ENCODE measurements around the gene TBX15.
A peak's percentile ranks its signal among the peaks of the same experiment; 100 is the strongest.

TBX15 gene

DNA sequence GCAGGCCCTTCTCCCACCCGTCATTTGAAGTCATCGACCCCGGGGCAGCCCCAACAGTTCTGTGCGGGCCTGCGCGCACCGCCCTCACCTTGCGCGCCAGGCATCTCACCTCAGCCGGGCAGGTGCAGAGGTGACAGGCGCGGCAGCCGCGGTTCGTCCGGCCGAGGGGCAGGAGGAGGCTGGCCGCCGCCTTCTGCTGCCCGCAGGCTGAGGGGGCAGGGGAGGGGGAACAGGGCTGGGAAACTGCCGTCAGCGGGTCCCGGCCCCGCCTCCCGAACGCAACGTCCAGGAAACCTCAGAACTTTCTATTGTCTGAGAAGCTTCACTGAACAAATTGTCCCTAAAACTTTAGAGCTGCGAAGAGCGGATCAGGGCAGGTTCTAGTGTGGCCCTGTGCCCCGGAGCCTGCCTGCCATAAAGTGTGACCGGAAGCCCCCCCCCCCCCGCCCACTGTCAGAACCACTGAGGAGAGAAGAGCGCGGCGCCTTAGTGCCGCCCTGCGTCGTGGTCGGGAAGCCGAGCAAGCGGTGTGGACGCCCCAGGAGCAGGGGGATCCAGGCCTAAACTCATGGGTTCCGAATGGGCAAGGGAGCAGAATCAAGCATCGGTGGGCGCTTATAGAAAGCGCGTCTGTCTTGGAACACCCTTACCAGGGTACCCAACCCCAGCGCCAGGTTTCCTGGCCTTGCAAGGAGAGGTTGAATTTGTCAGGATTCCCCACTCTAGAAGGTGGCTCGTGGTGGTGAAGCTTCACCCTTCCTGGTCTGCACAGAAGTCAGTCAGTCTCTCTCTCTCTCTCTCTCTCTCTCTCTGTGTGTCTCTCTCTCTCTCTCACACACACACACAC lies 13.3 kb upstream of the TBX15 start:
- no peak for DNase-seq

DNA sequence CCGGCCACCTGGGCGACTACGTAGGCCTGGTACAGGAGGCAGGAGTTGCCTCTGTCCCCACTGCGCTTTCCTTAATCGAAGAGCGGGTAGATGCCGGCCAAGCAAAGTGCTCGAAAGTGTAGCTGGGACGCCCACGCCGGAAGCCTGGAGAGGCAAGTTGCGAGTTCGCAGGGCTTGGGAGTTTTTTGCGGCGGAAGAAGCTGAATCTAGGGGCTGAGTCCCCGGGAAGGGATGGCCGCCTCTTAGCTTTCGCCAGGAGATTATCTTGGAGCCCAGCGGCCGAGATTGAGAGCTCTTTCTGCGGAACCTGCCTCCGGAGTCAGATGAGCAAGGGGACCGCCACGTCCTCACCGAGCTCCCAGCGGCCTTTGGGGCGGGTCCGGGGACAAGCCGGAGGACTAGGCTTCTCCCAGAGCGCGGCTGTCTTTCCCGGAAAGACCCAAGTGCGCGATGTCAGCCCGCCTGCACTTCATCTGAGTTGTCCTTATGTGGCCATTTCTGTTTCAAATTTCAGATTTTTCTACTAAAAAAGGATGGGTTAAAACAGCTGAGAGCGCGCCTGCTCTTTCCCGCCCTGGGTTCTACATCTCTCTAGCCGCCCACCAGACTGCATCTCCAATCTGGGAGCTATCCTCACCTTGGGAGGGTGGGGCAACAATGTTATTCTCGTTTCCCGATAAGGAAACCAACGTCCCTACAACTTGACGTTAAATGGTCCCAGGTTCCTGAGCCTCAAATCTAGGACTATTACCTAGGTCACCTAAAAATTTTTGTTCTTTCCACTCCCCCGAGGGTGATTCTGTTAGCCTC lies 12.4 kb upstream of the TBX15 start:
- no peak for DNase-seq

DNA sequence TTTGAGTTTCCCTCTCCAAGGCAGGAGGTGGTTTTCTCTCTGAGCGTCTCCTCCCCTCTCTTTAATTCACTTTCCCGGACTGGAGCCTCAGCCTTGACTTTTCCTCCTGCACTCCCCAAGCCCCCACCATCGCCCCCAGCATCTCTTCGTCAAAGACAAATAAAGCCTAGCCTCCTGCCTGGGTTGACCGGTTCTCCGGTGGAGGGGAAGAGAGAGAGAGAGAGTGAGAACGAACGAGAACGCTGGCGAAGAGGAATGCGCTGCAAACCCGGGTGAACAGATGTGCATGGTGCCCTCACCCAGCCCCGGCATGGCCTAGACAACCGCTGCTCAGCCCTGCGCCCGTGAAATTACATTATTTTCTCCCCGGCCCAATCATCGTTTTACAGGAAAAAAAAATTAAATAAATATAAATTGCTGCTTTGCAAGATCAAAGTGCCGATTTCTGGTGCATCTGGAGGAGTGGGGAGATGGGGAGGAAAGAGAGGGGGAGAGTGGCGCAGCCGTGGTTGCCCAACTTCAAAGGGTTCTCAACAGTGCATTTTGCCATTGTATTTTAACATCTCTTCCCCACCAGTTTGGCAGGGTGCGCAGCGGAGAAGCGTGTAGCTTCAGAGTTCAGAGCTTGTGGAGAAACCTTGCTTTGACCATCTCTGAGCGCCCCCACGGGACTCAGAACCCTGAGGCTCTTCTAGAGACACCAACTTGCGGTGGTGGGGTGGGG lies 11.4 kb upstream of the TBX15 start:
- no peak for DNase-seq

DNA sequence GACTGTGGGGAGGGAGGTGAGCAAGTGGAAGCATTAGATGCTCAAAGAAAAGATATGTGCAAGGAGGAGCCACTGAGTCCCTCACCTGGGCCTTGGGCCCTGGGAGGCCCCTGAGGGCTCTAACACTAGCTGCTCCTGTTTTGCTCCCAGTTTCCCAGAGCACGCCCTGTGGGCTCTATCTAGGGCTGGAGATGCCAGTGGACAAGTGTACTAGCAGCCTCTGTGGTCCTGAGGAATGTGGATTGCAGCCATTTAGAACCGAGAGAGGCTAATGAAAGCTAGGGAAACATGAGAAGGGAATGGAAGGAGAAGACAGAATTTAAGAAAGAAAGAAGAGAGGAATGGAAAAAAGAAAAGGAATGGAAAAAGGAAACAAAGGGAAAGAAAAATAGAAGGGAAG lies 10.0 kb upstream of the TBX15 start:
- no peak for DNase-seq

DNA sequence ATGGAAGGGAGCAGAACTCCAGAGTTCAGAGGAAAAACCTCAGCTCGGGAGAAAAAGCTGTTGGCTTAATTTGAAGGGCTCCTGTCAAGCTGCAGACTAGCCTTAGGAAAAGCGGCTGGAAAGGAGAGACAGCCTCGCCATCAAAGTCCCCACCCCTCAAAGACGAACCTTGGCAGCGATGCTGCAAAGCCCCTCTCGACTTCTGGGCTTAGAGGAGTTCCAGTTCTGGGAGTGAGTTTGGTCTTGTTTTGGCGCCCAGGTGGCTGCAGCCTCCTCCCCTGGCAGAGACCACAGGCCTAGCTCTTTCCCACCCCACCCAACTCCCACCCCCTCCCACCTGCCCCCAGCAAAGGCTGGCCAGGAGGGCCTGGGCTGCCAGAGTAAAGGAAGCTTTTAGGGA lies 9.1 kb upstream of the TBX15 start:
- no peak for DNase-seq

DNA sequence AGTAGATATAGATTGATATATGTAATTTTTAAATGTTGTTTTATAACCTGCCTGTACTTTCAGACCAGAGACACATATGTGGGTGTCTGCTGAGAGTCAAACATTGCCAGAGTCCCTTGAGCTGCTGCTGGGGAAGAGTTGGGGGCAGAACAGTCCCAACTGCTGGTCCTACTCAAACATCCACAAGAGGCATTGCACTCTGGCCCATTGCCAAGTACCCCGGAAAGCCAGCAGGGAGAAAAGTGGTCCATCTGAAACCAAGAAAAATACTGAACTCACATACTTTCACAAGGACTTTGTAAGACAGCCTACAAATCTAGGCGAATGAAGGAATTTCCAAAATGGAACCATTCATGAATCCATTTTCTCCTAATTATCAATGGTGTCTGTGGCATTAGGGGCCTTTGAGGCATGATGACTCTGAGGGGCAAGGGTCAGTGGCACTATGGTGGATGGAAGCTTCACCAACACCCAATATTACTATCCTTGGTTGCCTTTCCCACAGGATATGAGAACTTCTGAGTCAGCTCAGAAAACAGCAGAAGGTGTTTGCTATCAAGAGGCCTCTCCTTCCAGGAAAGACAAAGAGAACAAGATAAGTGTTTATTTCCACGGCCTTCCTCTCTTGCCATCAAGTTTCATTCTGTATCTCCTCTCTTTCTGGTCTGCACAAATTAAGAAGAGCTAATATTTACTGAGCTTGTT lies 7.3 kb upstream of the TBX15 start:
- DNase-seq: no peak

DNA sequence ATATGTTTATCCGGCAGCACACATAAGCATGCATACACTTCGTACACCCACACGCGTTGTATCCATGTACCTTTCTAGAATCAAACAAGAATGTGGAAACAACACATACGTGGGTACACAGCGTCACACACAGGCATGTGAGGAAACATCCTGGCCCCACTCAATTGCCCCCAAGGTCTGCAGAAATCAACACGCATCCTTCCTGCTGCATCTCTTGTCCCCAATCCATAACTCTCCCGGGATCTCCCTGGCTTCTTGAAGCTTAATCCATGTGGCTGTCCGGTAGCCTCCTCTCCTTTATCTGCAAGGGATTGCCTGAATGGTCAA lies 5.5 kb upstream of the TBX15 start:
- no peak for DNase-seq

DNA sequence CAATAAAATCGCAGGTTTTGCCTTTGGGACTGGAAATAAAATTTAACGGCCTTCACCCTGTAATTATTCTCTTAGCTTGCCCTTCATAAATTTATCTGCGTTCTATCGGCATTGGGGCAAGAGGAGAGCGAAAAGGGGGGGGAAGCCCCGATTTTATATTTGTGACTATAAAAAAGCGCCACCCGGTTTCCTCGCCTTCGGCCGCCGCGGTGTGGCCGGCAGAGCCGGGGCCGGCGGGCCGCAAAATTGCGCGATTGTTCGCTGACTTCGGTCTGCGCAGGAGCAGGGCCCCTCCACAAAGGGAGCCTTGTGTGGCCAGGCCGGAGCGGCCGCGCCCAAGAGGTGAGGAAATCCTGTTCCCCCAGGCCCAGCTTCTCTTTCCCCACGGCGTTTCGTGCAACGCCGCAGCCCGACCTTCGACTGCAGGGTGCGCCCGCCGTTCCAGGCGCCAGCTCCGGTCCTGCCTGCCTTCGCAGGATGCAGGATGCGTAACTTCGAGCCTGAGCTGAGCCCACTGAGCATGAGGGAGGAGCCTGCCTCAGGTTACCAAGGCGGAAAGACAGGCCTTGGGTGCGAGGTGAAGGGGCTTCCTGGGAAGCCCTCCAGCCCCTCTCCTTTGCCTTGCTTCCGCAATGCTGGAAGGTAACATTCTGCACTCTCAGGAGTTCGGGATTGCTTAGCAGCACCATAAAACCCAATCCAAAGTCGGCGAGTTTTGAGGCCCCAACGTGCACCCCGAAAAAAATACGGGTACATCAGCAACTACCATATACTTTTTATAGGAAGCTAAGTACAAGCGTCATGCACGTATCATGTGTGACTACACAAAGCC lies 4.9 kb upstream of the TBX15 start:
- no peak for DNase-seq

DNA sequence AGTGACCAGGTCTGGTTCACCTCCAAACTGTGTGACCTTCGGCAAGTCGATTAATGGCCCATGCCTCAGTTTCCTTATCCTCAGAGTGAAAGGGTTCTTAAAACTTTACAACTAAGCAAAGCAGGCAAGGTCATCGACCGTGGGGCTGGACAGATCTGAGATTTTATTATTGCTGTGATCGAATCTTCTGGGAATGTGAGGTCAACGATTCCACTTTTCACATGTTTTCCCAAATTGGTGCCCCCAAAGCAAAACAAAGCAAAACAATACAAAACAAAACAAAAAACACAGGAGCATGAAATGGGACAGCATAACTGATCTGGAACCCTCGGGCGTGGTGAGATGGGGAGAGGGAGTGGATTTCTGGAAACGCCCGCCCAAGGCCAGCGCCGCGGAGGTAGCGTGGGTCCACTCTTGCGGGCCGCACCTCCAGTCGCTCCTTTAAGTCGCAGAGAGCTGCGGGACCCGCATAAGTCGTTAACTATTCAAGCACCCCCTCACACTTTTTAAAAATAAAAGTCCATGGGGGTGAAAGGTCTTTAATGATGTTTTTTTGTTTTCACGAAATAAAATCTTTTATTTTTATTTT lies 4.2 kb upstream of the TBX15 start:
- DNase-seq: no peak

DNA sequence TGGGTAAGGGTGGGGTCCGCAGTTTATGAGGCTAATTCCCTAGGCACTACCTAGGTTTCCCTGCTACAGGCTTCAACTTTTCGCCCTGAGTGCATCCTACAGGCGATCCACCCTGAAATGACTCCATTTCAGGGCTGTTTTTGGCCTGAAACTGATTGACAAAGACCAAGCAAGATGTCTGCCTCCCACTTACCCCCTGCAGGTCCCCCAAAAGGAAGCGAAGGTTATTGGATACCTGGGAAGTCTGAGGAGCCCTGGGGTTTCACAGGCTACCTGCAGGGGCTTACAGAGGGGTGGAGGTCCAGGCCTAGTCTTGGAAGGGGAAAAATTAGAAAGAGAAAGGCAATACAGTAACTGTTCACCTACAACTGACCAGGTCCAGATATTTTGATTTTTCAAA lies 3.3 kb upstream of the TBX15 start:
- DNase-seq: no peak

DNA sequence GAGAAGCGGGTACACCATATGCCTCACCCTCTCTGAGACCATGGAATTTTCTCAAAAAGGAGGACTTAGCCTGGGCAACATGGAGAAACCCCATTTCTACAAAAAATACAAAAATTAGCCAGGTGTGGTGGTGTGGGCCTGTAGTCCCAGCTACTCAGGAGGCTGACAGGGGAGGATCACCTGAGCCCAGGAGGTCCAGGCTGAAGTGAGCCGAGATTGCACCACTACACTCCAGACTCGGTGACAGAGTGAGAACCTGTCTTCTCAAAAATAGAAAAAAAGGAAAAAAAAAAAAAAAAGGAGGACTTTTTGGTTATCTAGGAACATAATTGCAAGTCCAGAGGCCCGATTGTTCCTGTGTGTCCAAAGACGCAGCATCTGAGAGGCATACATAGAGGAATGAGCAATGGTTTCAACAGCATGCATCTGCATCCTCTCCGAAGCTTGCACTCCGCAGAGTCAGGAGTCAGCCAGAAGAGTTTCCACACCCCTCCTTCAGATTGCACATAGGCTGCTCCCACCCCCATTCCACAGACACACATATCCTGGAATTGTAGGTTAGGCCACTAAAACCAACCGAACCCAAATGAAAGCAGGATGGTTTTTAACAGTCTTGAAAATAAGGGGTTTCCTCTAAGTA lies 2.5 kb upstream of the TBX15 start:
- DNase-seq: no peak

DNA sequence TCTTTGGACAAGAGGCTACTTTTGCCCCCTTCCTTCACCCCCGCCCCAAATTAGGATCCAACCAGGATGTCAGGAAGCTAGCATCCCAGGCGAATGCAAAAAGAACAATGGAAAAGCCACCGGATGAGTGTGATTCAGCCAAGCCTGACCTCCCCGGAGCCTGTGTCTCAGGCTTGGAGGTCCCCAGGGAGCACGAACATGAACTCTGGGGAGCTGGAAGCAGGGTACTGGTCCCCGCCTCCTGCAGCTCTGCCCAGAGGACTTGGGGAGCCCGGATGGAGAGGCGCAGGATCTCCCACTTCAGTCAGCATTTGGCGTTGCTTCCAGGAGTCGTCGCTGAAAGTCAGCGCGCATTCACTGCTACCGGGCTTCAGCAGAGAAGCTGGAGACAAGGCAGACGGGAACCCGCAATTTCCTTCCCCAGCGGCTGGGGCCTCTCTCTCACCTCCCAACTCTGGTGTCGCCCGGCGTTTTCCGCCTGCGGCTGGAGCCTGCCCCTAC lies 1.8 kb upstream of the TBX15 start:
- DNase-seq: peak; percentile 66

DNA sequence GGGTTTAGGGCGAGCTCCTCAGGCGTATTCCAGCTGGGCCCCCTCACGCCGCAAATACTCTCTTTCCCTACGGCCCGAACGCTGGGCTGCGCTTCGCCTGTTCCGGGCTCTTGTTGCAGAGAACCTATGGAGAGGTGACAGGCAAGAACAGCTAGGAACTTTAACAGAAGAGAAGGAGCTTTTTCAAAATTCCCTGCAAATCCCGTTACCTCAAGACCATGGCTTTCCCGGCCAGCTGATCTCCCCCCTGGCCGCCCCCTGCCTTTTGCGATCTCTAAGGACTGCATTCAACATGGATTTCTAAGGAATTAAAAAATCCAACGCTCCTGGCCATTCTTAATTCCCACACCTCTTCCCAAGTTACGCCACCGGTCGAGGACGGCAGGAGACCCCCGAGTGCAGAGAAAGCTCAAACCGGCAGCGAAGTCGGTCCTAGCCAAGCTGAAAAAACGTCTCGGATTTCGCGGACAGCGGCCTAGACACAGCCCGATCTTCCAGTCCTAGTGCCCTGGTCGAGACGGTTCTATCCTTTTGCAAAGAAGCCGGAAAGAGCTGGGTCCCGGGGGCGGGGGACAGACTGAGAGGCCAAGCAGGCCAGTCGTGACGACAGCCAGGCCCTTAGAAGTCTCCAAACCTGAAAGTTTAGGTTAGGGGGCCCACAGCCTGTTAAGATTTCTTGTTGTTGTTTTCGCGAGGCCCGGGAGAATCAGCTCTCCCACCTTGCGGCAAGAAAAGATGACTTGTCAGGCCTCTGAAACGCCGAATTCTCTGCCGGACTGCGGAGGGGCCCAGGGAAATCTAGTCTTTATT lies 1.1 kb upstream of the TBX15 start:
- no peak for DNase-seq

DNA sequence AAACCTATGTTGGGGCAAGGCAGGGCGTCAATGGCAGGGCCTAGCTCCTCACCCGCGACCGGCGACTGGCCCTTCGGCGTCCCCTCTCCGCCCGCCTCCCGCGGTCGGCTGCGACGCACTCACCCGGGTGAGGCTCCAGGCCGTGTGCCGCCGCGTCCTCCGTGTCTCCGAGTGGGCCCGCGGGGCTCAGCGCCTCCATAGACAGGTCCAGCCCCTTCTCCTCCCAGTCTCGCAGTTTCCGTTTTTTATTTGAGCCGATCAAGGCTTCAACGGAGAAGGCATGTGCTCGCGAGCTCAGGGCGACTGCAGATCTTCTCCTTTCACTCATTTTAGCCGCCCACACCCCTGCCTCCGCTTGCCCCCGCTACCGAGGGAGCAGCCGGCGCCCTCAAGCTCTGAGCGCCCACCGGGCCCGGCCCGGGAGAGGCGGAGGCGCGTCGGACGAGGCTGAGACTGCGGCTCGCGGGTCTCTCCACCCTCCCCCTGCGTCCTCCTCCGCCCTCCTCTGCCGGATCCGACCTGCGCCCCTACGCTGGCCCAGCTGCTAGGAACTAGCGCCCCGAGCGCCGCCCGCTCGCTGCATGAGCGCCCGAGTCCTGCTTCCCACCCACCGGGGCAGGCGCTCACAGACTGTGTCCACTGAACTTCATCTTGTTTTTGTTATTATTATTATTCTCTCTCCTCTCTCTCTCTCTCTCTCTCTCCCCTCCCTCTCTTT lies 516 bp downstream of the TBX15 start:
- DNase-seq: peak; percentile 45

DNA sequence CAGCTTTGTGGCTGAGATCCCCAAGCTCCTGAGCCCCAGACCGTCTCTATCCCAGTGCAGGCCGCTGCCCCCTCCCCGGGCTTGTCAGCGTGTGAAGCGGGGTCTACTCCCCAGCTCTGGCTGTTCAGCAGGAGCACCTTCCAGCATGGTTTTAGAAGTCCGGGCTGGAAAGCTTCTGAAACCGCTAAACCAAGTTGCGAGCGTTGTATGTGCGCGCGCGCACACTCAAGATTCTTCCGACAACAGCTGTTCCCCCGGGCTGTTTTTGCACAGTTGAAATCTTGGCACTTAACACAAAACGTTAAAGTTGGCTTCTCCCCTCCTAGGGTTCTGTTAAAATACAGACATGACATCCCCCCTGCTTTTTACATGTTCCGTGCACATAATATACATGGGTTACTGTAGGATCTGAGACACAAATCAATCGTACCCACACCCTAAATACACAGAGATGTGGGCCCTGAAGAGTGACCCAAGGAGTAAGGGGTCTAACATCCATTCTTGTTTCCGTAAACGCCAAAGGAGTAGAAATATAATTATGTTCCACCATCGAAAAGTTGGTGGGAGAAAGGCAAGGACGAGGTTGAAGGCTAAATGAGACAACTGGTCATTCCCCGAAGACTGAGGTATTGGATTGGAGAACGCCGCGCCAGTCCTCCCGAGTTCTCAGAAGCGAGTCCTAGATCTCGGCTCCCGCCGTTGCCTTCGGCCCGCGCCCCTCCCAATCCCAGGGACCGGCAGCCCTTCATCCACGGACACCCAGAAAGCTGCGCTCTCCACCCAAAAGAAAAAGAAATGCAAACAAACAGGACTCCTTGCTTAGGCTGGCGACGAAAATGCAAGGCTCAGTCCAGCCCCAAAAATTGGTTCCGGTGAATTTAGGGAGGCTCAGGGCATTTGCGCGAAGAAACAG lies 1.3 kb downstream of the TBX15 start:
- peak; percentile 18 for DNase-seq

DNA sequence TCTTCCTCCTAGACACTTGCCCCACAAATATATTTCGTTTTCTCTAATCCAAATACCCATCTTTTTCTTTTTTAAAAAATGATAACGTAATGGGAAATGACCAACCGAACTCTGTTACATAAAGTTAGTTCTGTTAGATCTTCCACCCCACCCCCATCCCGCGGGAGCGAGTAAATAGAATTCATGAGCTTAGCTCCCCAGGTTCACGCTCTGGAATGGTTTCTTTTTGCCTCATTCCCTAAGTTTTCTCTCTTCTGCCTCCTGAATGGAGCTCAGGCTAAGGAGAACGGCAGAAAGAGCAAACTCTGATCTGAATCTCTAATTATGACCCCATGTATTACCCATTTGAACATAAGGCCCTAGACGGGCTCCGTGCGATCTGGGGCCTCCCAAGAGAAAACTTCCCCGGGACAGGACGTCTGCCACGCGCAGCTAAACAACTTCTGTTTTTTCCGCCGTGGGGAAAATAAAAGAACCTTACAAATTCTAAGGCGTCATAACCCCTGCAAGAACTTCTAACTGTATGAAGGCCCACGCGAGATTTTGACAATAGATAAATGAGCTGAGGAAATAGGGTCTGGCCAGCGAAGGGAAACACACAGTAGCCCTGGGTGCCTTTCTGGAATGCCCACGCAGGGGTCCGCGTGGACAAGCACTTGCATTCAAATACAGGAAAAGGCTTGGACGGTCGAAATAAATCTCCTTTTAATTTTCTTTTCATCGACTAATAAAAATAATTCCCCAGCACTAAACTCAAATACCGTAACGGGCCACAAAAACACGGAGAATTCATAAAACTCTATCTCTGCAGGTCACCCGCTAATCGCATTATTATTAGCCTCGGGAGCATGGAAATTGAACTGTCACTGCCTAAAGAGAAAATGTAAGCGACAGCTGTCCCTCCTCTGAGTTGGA lies 2.2 kb downstream of the TBX15 start:
- no peak for DNase-seq

Data from T1000 (cell line).